ENCODE results near the gene IGFBPL1.

IGFBPL1 gene

DNA sequence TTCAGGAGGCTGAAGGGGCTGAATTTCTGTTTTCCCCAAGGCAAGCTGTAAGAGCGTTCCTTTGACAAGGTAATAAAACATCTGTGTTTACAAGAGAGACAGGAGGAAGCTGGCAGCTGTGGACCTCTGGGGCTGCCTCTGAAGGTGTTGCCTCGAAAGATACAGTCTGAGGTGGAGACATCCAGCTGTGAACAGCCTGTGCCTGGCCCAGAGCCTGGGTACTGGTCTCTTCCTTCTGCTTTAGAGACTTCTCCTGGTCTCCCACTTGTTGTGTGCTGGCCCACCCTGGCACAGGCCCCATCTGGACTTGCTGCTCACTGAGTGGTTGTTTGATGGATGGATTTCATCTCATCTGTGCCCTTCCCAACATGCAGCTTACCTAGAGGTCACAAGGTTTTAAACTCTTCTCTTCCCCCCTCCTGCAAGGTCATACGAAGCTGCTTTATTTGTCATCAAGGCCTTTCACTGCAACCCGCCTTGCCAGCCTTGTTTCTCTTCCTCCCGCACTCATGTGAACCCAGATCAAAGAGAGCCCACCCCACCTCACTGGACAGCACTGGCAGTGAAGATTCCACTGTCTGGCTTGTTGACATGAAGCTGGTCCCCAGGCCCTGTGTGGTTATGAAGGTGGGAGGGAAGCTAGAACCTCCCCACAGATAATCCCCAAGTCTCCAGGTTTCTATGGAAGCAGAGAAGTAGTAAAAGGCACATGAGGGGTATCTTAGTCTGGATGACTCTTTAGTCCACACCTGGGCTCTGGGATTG lies 66.7 kb downstream of the IGFBPL1 start:
- H3K4me1 ChIP-seq (ENCODE audit: control insufficient read depth, low read length), result no peaks in the 10 kb centered on the region
- no peaks in the 10 kb centered on the region for H3K9me2 ChIP-seq (replicated peaks; ENCODE audit: control insufficient read depth, low read length)
- no peaks in the 10 kb centered on the region for H3K27me3 ChIP-seq (ENCODE audit: control insufficient read depth, low read length)
- no peak overlapping the region for H3K4me3 ChIP-seq (ENCODE audit: low read length)
- no peak overlapping the region for H3K27ac ChIP-seq (ENCODE audit: low read depth, low read length)
- H3K79me2 ChIP-seq (ENCODE audit: control insufficient read depth, low read length), result no peaks in the 10 kb centered on the region
- TF ChIP-seq, protein P1, sequence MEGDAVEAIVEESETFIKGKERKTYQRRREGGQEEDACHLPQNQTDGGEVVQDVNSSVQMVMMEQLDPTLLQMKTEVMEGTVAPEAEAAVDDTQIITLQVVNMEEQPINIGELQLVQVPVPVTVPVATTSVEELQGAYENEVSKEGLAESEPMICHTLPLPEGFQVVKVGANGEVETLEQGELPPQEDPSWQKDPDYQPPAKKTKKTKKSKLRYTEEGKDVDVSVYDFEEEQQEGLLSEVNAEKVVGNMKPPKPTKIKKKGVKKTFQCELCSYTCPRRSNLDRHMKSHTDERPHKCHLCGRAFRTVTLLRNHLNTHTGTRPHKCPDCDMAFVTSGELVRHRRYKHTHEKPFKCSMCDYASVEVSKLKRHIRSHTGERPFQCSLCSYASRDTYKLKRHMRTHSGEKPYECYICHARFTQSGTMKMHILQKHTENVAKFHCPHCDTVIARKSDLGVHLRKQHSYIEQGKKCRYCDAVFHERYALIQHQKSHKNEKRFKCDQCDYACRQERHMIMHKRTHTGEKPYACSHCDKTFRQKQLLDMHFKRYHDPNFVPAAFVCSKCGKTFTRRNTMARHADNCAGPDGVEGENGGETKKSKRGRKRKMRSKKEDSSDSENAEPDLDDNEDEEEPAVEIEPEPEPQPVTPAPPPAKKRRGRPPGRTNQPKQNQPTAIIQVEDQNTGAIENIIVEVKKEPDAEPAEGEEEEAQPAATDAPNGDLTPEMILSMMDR (IDR thresholded peaks at IDR 0.05; ENCODE audit: low read depth, low read length, poor library complexity, severe bottlenecking), result no peak
- no peak for TF ChIP-seq EZH2phosphoT487 (IDR thresholded peaks at IDR 0.05; ENCODE audit: borderline replicate concordance, low read length)
- H3K4me2 ChIP-seq (ENCODE audit: low read length), result no peak overlapping the region
- H3F3A ChIP-seq (ENCODE audit: control insufficient read depth, insufficient read depth), result no peaks in the 10 kb centered on the region
- H4K20me1 ChIP-seq (ENCODE audit: control insufficient read depth, insufficient read depth, low read depth, low read length), result no peaks in the 10 kb centered on the region
- H3K36me3 ChIP-seq (ENCODE audit: control insufficient read depth, low read length), result no peaks in the 10 kb centered on the region
- no peaks in the 10 kb centered on the region for H3K9me3 ChIP-seq (ENCODE audit: control insufficient read depth, insufficient read depth, low read length)

DNA sequence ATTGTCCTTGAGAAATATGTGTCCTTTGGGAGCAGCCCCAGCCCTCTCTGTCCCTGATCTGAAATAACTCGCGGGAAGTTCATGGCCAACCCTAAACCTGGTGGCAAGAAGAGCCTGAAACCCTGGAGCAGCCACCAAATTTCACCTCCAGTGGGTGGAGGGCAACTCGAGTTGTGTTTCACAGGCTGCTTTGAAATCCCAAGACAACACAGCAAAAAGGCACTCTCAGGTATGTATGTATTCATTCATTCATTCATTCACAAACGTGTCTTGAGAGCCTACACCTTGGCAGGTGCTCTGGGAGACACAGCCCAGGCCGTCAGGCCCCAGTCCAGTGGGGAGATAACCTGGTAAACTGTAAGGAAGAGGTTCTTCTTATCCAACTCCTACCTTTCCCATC lies 67.4 kb downstream of the IGFBPL1 start:
- no peaks in the 10 kb centered on the region for H4K20me1 ChIP-seq (ENCODE audit: control insufficient read depth, insufficient read depth, low read depth, low read length)
- TF ChIP-seq, protein P1 (IDR thresholded peaks at IDR 0.05; ENCODE audit: low read depth, low read length, poor library complexity, severe bottlenecking), result no peak
- TF ChIP-seq EZH2phosphoT487 (IDR thresholded peaks at IDR 0.05; ENCODE audit: borderline replicate concordance, low read length), result no peak
- H3K36me3 ChIP-seq (ENCODE audit: control insufficient read depth, low read length), result no peaks in the 10 kb centered on the region
- no peaks in the 10 kb centered on the region for H3K4me1 ChIP-seq (ENCODE audit: control insufficient read depth, low read length)
- H3K27ac ChIP-seq (ENCODE audit: low read depth, low read length), result no peak overlapping the region
- H3K9me2 ChIP-seq (replicated peaks; ENCODE audit: control insufficient read depth, low read length), result no peaks in the 10 kb centered on the region
- no peaks in the 10 kb centered on the region for H3F3A ChIP-seq (ENCODE audit: control insufficient read depth, insufficient read depth)
- no peaks in the 10 kb centered on the region for H3K79me2 ChIP-seq (ENCODE audit: control insufficient read depth, low read length)
- H3K4me3 ChIP-seq (ENCODE audit: low read length), result no peak overlapping the region
- no peaks in the 10 kb centered on the region for H3K9me3 ChIP-seq (ENCODE audit: control insufficient read depth, insufficient read depth, low read length)
- H3K4me2 ChIP-seq (ENCODE audit: low read length), result no peak overlapping the region
- H3K27me3 ChIP-seq (ENCODE audit: control insufficient read depth, low read length), result no peaks in the 10 kb centered on the region
